ENCODE measurements around the gene CCDC106. TPM values are rescaled to one million over a fixed set of nuclear protein-coding genes. Genes with fewer than 3 reads are reported as not detected.

Gene CCDC106
- total RNA-seq, 1 experiment from 2014 or later, result 17.4 TPM

- Mint-ChIP-seq H3K9me3 (ENCODE audit: unreplicated experiment) (no peaks in the 10 kb centered on the region), H3K27me3 (ENCODE audit: insufficient read depth, unreplicated experiment) (no peaks in the 10 kb centered on the region), H3K27ac (ENCODE audit: unreplicated experiment) (peak overlapping the region; percentile 91), H3K4me3 (ENCODE audit: unreplicated experiment) (peak overlapping the region; percentile 69), H3K4me1 (ENCODE audit: low read depth, unreplicated experiment) (peaks cover 43% of the 10 kb centered on the region), H3K36me3 (ENCODE audit: insufficient read depth, unreplicated experiment) (peaks cover 99% of the 10 kb centered on the region)
- ChIA-PET POLR2A (interaction anchor here (0.6 to 2.0 kb wide), 3 partner anchors 9 to 158 kb away, joined by 3 to 15 read pairs (median 13); partner anchors contain the start of gene U2AF2), CTCF (no interaction called here)
- Histone ChIP-seq H3K36me3 (ENCODE audit: control insufficient read depth, insufficient read depth, low read length) (peaks cover 34% of the 10 kb centered on the region), H3K27me3 (replicated peaks; ENCODE audit: control insufficient read depth, insufficient read depth, low read length) (no peaks in the 10 kb centered on the region), H3K4me1 (peaks cover 37% of the 10 kb centered on the region), H3K4me3 (ENCODE audit: low read depth, low read length) (no peak overlapping the region), H3K9me3 (no peaks in the 10 kb centered on the region)
- TF ChIP-seq CTCF (IDR thresholded peaks at IDR 0.05; ENCODE audit: insufficient read depth in 1 of 2, low read depth in 1 of 2, low read length in 1 of 2, severe bottlenecking in 1 of 2, unreplicated experiment in 1 of 2), result no peak
- no peak for DNase-seq
- intact Hi-C loops (cut with micrococcal nuclease; ENCODE audit: unreplicated experiment), result no loop called here
- BruUV-seq (replicated peaks), result no TSS peak
Measured at GRCh38 chr19:55667006-55667381, 19.0 kb downstream of the CCDC106 start.

DNA sequence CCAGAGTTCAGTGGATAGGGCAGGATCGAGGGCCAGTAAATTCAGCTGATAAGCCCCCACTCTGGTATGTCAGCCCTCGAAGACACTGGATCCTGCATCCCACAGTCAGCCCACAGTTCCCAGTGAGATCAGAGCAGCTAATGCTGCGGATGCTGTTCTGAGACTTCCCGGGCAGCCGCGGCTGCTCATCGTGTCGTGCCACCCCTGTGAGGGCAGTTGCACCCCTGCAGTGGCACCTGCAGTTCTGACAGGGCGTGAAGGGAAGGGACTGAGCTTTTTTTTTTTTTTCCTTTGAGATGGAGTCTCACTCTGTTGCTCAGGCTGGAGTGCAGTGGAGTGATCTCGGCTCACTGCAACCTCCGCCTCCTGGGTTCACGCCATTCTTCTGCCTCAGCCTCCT lies 19.5 kb downstream of the CCDC106 start:
- Mint-ChIP-seq H3K27ac (ENCODE audit: unreplicated experiment) (peak overlapping the region; percentile 91), H3K36me3 (ENCODE audit: insufficient read depth, unreplicated experiment) (peaks cover 99% of the 10 kb centered on the region), H3K4me3 (ENCODE audit: unreplicated experiment) (peak overlapping the region; percentile 69), H3K9me3 (ENCODE audit: unreplicated experiment) (no peaks in the 10 kb centered on the region), H3K27me3 (ENCODE audit: insufficient read depth, unreplicated experiment) (no peaks in the 10 kb centered on the region), H3K4me1 (ENCODE audit: low read depth, unreplicated experiment) (peaks cover 39% of the 10 kb centered on the region)
- Histone ChIP-seq H3K27me3 (replicated peaks; ENCODE audit: control insufficient read depth, insufficient read depth, low read length) (no peaks in the 10 kb centered on the region), H3K4me1 (peaks cover 37% of the 10 kb centered on the region), H3K9me3 (no peaks in the 10 kb centered on the region), H3K36me3 (ENCODE audit: control insufficient read depth, insufficient read depth, low read length) (peaks cover 34% of the 10 kb centered on the region), H3K4me3 (ENCODE audit: low read depth, low read length) (no peak overlapping the region)
- ChIA-PET POLR2A (interaction anchor here (0.6 to 2.0 kb wide), 4 partner anchors 8 to 158 kb away, joined by 3 to 15 read pairs (median 8); partner anchors contain the start of gene U2AF2), CTCF (interaction anchor here (1.0 kb wide), 1 partner anchor 14 kb away, joined by 3 read pairs; no protein-coding TSS in a partner anchor)
- TF ChIP-seq CTCF (IDR thresholded peaks at IDR 0.05; ENCODE audit: insufficient read depth in 1 of 2, low read depth in 1 of 2, low read length in 1 of 2, severe bottlenecking in 1 of 2, unreplicated experiment in 1 of 2), result no peak
- DNase-seq, result no peak
- intact Hi-C loops (cut with micrococcal nuclease; ENCODE audit: unreplicated experiment), result no loop called here
- no TSS peak for BruUV-seq (replicated peaks)

DNA sequence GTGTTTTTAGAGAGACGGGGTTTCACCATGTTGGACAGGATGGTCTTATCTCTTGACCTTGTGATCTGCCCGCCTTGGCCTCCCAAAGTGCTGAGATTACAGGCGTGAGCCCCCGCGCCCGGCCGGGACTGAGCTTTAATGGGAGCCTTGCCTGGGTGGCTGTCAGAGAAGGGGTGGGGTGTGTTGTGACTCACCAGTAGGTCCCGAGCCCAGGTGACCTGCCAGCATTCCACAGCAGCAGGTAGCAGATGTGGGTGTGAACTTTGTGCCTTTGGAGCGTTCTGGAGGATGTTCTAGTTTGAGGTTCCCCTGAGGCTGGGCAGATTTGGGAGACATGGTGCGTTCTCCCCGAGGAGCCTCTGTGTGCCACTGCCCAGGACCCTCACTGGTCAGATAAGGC lies 19.9 kb downstream of the CCDC106 start:
- no peak for TF ChIP-seq CTCF (IDR thresholded peaks at IDR 0.05; ENCODE audit: insufficient read depth in 1 of 2, low read depth in 1 of 2, low read length in 1 of 2, severe bottlenecking in 1 of 2, unreplicated experiment in 1 of 2)
- ChIA-PET POLR2A (interaction anchor here (0.9 to 2.0 kb wide), 3 partner anchors 12 to 21 kb away, joined by 3 to 15 read pairs (median 4); partner anchors contain the start of gene U2AF2), CTCF (interaction anchor here (1.0 kb wide), 2 partner anchors 14 to 15 kb away, joined by 3 to 9 read pairs; partner anchors contain the start of gene U2AF2)
- Histone ChIP-seq H3K36me3 (ENCODE audit: control insufficient read depth, insufficient read depth, low read length) (peaks cover 29% of the 10 kb centered on the region), H3K4me1 (peaks cover 38% of the 10 kb centered on the region), H3K9me3 (no peaks in the 10 kb centered on the region), H3K4me3 (ENCODE audit: low read depth, low read length) (no peak overlapping the region), H3K27me3 (replicated peaks; ENCODE audit: control insufficient read depth, insufficient read depth, low read length) (no peaks in the 10 kb centered on the region)
- peak; percentile 90 to 93 for DNase-seq
- Mint-ChIP-seq H3K27ac (ENCODE audit: unreplicated experiment) (peak overlapping the region; percentile 91), H3K4me1 (ENCODE audit: low read depth, unreplicated experiment) (peaks cover 34% of the 10 kb centered on the region), H3K36me3 (ENCODE audit: insufficient read depth, unreplicated experiment) (peaks cover 99% of the 10 kb centered on the region), H3K27me3 (ENCODE audit: insufficient read depth, unreplicated experiment) (no peaks in the 10 kb centered on the region), H3K4me3 (ENCODE audit: unreplicated experiment) (peak overlapping the region; percentile 69), H3K9me3 (ENCODE audit: unreplicated experiment) (no peaks in the 10 kb centered on the region)
- intact Hi-C loops (cut with micrococcal nuclease; ENCODE audit: unreplicated experiment), result no loop called here
- BruUV-seq (replicated peaks), result no TSS peak
